ENCODE results near the gene SLC16A12. TPM values are rescaled to one million over a fixed set of nuclear protein-coding genes. Genes with fewer than 3 reads are reported as not detected.
A peak's percentile ranks its signal among the peaks of the same experiment; 100 is the strongest.

Gene SLC16A12
- total and polyA plus RNA-seq, 8 donors, result 0.06 to 9.7 (median 0.81) TPM; not detected in 2

GRCh38 chr10:89543841-89544240 lies 8.4 kb upstream of the SLC16A12 start:
- TF ChIP-seq EP300 (IDR thresholded peaks at IDR 0.05) (no peak), POLR2A (IDR thresholded peaks at IDR 0.05) (no peak), CTCF (IDR thresholded peaks at IDR 0.05) (no peak), POLR2AphosphoS5 (IDR thresholded peaks at IDR 0.05) (no peak)
- 78 to 98% (median 94%) methylated on average over 3 of the region's 3 CpGs for WGBS, 5 donors
- intact Hi-C loops (cut with DNase I; ENCODE audit: low total_unique reads), result no loop called here
- no peak for DNase-seq
- peaks cover 0 to under 1% (median 0%) of the 10 kb centered on the region in 4 donors for H3K4me1 ChIP-seq
- H3K36me3 ChIP-seq, result no peaks in the 10 kb centered on the region
- H3K27me3 ChIP-seq, result peaks cover 0 to 15% (median 0%) of the 10 kb centered on the region in 3 donors
- H3K27ac ChIP-seq, result no peak overlapping the region
- no peaks in the 10 kb centered on the region for H3K9me3 ChIP-seq
- no peak overlapping the region for H3K4me3 ChIP-seq

GRCh38 chr10:89540420-89540949 lies 5.1 kb upstream of the SLC16A12 start:
- DNase-seq, result no peak
- Histone ChIP-seq H3K27me3 (peaks cover 0 to 36% (median 6%) of the 10 kb centered on the region in 3 donors), H3K4me1 (peaks cover 3 to 7% (median 6%) of the 10 kb centered on the region in 4 donors), H3K4me3 (no peak overlapping the region), H3K9me3 (no peaks in the 10 kb centered on the region), H3K27ac (no peak overlapping the region), H3K36me3 (no peaks in the 10 kb centered on the region)
- intact Hi-C loops (cut with DNase I; ENCODE audit: low total_unique reads), result no loop called here
- TF ChIP-seq EP300 (IDR thresholded peaks at IDR 0.05), result no peak
- TF ChIP-seq POLR2AphosphoS5 (IDR thresholded peaks at IDR 0.05), result no peak
- no peak for TF ChIP-seq POLR2A (IDR thresholded peaks at IDR 0.05)
- TF ChIP-seq CTCF (IDR thresholded peaks at IDR 0.05), result no peak
- WGBS, 5 donors, result 86 to 92% (median 90%) methylated on average over 4 of the region's 4 CpGs

GRCh38 chr10:89537364-89537763 lies 2.0 kb upstream of the SLC16A12 start:
- intact Hi-C loops (cut with DNase I; ENCODE audit: low total_unique reads), result no loop called here

GRCh38 chr10:89536013-89536354 lies 590 bp upstream of the SLC16A12 start:
- H3K4me1 ChIP-seq, result peaks cover 11 to 17% (median 15%) of the 10 kb centered on the region in 4 donors
- H3K36me3 ChIP-seq, result no peaks in the 10 kb centered on the region
- intact Hi-C loops (cut with DNase I; ENCODE audit: low total_unique reads), result no loop called here
- peak overlapping the region; percentile 49 to 54 (median 52) for H3K4me3 ChIP-seq
- no peaks in the 10 kb centered on the region for H3K9me3 ChIP-seq
- 16 to 44% (median 21%) methylated on average over 10 to 16 of the region's 16 CpGs for WGBS, 5 donors
- TF ChIP-seq EP300 (IDR thresholded peaks at IDR 0.05) (no peak), CTCF (IDR thresholded peaks at IDR 0.05) (no peak), POLR2AphosphoS5 (IDR thresholded peaks at IDR 0.05) (no peak), POLR2A (IDR thresholded peaks at IDR 0.05) (no peak)
- H3K27me3 ChIP-seq, result peaks cover 0 to 72% (median 23%) of the 10 kb centered on the region in 3 donors
- DNase-seq, result no peak
- H3K27ac ChIP-seq, result peak overlapping the region in 2 of 5 donors; percentile 3 to 65

More at GRCh38 chr10:89537364-89537763, 2.0 kb upstream of the SLC16A12 start:
- Histone ChIP-seq H3K27me3 (peaks cover 0 to 67% (median 23%) of the 10 kb centered on the region in 3 donors), H3K9me3 (no peaks in the 10 kb centered on the region), H3K4me3 (no peak overlapping the region), H3K36me3 (no peaks in the 10 kb centered on the region), H3K27ac (no peak overlapping the region), H3K4me1 (peaks cover 11 to 17% (median 15%) of the 10 kb centered on the region in 4 donors)
- no peak for DNase-seq
- no peak for TF ChIP-seq POLR2A (IDR thresholded peaks at IDR 0.05)
- TF ChIP-seq EP300 (IDR thresholded peaks at IDR 0.05), result no peak
- no peak for TF ChIP-seq POLR2AphosphoS5 (IDR thresholded peaks at IDR 0.05)
- TF ChIP-seq CTCF (IDR thresholded peaks at IDR 0.05), result no peak
- 57 to 78% (median 64%) methylated on average over 1 of the region's 1 CpG for WGBS, 5 donors
